HG03103 (cell line): ENCODE results near the gene FERD3L.
"Not testable (repeated sequence)": the region's sequence is repeated elsewhere in the genome, so short reads cannot be mapped to it uniquely, and the experiment has no call there.

Source experiments
- ATAC-seq: cut with Tn5 transposase; IDR thresholded peaks from one replicate; pipeline ENCODE4 v1.9.1; 2021; ENCODE audit warnings: low read depth; ENCODE audit not compliant: unreplicated experiment

The FERD3L gene, protein sequence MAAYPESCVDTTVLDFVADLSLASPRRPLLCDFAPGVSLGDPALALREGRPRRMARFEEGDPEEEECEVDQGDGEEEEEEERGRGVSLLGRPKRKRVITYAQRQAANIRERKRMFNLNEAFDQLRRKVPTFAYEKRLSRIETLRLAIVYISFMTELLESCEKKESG

DNA sequence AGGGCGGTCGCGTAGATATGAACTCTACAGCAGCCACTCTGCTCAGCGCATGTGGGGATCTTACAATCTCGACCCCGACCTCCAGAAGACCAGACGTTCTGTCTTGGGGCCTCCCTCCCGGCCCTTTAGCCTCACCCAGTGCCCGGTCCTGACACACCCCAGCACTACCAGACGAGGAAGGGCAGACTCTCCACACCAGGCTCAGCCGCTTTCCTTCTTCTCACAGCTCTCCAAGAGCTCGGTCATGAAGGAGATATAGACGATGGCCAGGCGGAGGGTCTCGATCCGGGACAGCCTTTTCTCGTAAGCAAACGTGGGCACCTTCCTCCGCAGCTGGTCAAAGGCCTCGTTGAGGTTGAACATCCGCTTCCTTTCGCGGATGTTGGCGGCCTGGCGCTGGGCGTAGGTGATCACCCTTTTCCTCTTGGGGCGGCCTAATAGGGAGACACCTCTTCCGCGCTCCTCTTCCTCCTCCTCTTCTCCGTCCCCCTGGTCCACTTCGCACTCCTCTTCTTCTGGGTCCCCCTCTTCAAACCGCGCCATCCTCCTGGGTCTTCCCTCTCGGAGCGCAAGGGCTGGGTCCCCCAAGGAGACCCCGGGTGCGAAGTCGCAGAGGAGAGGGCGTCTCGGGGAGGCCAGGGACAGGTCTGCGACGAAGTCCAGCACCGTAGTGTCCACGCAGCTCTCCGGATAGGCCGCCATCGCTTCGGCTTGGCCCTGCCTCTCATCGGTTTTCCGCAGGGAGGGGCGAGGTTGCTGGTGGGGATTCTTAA is at the start of gene FERD3L:
TSS of gene FERD3L (minus strand) at position 761 of the 773 bp plus-strand sequence. CDS start at position 702, 59 bp downstream.
- ATAC-seq: no peak

DNA sequence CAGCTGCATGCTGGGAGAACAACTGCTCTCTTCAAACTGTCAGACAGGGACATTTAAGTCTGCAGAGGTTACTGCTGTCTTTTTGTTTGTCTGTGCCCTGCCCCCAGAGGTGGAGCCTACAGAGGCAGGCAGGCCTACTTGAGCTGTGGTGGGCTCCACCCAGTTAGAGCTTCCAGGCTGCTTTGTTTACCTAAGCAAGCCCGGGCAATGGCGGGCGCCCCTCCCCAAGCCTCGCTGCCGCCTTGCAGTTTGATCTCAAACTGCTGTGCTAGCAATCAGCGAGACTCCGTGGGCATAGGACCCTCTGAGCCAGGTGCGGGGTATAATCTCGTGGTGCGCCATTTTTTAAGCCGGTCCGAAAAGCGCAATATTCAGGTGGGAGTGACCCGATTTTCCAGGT is 49.2 kb upstream of the FERD3L start:
- not testable (repeated sequence) for ATAC-seq

DNA sequence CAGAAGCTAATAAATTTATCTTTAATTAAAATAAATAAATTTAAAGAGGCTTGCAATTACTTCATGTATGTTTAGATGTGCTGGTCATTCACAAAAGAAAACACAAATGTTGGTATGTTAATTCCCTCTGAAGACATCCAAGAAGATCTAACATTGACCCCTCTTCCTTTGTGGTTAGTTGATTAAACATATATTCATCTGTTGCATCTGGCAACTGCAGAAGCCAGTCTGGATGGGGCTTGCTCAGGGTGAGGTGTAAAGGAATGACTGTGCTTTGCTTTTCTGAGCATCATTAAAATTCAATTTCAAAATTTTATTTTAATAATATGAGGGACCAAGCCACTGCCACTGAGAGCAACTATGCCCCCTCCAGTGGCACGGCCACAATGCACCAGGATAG is 36.4 kb upstream of the FERD3L start:
- ATAC-seq: no peak

DNA sequence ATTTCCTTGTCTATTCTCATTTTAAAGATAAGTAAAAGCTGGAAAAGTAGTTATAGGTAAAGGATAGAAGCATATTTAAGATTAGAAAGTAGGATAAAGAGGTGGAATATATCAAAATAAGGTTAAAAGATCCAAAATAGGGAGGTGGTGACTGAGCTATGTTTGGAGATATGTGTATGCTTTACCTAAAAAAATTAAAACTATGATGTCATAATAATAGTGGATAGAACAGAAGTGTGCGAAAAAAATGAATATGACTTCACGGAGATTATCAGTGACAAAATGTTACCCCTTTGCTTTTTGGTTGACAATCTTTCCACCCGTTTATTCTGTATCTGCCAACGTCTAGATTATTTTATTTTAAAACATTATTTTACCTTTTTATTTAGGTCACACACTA is 33.4 kb upstream of the FERD3L start:
- ATAC-seq: no peak

DNA sequence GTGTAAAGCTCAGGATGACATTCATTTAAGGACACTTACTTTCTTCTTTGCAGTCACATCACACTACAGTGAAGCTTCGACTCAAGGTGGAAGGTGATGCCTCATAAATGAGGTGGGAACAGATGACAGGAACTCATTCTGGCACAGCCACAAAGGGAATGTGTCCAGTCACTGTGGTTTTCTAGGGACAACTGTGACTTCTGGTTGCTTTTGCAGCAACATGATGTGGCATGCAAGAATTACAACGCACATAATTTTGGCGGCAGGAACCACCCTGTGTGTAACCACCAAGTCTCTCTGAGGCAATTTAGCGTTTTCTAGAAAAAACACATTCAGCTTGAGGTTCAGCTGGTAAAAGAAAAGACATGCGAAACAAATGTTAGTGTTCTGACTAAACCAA is 32.0 kb upstream of the FERD3L start:
- ATAC-seq: no peak

DNA sequence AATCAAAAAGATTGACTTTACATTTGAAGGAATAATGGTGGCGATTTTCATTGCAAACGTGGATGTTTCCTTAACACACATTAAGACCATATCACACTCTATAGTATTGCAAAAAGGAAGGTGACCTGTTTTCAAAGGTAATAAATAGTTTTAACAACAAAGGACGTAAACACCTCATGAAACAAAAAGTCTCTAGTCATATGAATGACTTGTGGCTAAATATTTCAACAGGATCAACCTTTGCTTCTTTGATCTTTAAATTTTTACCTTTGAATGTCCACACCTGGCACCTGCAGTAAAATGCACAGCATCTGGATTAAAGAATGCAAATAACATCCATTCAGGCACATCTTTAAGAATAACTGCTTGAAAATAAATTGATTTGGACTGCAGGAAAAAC is 30.0 kb upstream of the FERD3L start:
- no peak for ATAC-seq

DNA sequence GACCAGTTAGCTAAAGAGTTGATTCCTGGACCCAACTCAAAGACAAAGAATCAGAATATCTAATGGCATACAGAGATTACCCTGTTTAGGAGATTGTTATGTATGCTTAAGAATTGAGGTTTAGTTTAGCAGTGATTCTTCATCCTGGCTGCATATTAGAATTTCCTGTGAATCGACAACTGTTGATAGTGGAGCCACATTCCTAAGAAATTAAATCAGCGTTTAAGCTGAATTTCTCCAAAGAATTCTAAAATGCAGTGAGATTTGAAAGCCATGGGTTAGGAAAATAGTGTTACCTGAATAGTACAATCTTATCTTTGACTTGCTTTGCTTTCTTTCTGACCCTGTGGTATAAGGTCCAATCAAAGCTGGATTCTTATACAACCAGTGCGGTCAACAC is 16.4 kb upstream of the FERD3L start:
- no peak for ATAC-seq

DNA sequence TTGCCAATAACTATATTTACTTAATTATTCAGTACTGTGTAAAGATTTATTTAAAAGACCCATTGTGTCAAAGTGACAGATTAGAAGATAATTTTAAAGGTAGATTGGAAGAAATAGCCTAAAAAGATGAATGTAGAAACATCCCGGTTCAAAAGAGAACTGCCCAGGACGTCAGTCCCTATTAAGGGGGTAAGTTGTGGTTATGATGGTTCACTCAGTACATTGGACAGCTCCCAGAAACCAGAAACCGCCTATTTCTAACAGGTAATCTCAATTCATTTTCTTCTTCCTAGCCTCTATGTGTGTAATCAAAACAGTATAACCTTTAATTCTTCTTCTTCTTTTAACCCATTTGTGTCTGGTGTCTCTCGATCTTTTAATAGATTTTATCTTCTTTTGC is 1.5 kb upstream of the FERD3L start:
- no peak for ATAC-seq

DNA sequence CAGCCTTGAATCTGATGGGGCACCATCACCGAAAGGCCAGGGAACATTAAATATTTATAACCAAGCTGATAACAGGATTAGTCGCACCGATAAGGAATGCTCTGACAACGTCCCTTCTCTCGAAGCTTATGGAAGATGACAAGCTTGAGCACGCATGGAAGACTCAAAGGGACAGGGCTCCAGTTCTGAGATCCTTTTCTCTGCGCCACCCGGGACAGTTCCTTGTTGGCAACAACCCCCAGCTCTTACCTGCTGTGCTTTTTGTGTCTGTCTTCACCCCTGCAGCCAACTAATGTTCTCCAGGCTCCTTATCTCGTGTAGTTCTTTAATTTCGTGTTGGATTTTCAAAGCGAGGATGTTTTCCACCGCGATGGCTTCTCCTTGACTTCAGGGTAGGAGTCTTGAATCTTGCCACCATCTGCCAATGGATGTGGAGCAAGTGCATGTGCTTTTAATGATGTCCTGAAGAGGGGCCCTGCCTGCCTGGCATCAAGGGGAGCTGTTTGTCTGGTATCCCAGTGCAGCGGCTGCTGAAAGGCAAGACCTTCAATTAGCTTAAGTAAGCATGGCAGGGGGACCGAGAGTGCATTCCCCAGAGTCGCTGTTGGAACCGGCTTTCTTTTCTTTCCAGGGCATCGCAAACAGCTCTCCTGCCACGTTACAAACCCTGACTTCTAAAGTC is 354 bp upstream of the FERD3L start:
- ATAC-seq: no peak

DNA sequence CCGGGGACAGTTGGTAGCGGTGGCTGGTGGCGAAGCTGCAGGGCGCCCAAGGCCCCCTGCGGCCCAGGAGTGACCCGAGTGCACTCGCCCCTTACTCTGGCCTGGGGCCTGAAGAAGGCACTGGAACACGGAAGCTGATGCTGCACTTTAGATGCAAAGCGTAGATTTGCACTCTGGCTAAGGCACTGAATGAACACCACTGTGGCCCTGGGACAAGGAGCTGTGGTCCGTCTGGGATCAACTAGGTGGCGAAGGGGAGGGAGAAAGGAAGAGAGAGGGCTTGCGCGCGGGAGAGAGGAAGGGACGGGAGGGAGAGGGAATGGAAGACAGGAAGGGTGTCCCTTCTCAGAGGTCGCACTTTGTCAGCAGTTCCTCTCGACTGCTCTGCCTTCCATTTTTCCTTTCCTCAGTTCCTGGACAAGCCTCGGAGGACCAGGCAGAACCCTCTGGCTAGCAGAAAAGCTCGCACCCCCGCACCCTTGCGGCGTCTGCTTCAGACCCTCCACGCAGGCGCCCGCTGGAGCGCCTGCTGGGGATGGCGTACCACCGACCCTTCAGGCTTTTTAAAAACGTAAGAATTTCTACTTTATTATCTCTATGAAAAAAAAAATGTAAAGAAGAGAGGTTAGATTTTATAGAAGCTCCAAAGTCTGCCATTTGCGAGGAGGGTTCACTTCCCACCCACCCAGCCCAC is 1.2 kb downstream of the FERD3L start:
- no peak for ATAC-seq

DNA sequence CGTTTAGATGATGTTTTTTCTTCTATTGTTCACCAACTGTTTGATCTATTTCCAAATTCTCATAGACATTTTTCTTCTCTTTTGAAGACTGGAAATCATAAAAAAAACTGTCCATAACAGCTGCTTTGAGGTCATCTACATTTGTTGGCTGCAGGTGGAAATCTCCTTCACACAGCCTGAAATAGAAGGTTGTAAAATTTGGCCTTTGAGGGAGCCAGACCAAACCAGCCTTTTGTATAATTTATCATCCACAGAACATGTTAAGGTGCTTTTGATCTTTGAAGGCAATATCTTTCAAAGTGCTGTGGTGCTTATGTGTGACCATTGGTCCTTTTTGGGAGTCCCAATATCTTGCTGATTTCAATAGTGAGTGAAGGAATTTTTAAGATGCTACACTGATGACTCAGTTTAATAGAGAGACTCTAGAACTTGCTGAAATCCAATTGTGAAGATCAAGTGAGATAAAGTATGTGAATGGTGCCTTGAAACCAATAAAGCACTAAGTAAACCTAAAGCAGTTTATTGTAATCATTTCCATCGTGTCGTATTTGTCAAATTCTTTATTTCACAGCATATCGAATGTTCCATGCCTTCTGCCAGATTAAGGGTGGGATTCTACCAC is 5.4 kb downstream of the FERD3L start:
- ATAC-seq: no peak

DNA sequence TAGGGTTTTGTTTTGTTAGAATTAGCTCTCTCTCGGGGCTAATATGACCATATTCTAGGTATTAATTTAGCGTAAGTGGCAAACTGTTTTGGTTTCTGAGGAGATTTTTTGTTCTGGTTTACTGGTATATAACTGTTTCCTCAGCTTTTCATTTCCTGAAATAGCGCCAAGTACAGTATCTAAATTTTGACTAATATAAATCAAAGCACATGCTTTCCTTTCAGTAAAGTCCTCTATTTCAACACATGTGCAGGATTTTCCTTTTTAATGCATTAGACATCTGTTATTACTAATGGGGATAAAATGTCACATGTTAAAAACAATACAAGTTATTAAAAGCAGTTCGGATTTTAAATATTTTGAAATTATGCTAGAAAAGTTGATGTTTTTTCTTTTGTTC is 11.3 kb downstream of the FERD3L start:
- ATAC-seq: no peak

DNA sequence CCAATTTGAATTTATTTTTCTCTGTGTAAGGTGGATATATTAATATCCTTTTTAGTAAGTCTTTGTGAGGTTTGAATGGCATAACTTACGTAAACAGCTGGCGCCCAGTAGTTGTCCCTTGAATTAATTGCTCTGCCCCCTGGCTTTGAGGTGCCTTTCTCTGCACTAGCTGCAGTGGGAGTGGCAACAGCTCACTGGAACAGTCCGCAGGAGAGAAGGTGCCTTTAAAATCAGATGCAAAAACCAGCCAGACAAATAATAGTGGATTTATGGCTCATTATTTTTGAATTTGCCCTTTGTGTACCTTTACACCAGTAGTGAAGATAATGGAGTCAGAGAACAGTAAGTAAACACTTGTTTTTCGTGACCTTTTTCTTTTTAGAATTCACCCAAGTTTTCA is 11.8 kb downstream of the FERD3L start:
- ATAC-seq: no peak

DNA sequence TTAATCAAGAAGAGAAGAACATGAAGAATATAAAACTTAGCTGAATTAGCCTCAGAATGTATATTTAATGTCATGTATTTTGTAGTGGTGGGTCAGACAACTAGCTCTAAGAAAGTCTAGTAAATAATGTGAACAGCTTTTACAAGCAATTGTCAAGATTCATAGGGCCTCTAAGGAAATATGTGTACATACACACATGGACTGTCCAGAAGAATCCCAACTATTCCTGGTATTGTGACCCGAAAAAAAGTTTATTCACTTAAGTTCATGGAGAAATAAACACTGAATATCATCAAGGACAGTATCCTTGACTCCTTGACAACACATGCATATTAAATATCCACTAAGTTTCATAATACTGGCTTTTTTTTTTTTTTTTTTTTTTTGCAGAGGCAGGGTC is 16.4 kb downstream of the FERD3L start:
- ATAC-seq: no peak

DNA sequence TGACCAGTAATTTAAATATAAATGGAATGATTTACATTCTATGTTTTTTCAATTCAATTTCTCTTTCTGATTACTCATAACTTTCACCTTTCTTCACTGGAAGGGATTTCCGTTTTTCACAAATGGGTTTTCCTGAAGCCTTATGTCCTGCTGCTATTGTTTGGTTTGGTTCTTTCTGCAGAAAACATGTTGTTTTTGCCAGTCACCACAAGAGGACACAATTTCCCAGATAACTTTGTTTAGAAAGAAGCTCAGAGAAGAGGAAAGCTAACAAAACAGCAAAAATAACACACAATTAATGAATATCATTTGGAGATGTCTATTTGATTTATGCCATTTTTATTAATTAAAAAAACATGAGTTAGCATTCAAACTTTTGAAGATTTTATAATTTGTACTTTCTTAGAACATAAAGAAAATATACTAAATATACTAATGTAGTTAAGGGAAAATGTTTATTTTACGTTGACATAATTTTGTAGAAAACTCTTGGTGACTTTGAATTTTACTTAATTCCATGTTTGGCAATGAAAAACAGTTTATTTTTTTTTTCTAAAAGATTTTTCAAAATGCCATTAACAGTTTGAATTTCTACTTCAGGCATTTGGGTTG is 23.1 kb downstream of the FERD3L start:
- no peak for ATAC-seq

DNA sequence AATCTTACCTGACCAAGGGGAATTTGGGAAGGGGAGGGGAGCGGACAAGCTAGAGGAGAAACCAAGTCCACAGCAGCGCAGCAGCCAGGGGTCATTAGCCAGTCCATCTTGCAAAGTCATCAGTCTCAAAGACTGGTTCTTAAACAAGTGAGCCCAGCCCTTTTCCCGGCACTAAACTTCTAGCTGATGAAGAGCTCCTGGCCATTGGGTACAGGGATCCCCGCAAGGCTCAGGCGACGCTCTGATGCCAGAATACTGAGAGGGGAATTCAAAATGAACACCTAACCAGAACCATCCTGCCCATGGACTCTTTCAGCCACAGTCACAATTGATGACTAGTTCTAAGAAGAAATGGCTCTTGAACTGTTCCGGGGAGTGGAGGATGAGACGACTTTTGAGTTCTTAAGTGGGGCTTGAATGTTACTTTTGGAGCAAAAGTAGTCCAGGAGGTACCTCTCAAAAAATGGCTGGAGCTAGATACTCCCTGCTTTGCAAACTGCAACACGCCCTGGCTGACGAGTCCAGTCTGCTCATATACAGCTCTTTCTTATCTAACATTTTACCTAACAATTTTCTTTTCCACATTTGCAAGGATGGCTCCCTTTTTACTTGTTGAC is 25.2 kb downstream of the FERD3L start:
- ATAC-seq: no peak

DNA sequence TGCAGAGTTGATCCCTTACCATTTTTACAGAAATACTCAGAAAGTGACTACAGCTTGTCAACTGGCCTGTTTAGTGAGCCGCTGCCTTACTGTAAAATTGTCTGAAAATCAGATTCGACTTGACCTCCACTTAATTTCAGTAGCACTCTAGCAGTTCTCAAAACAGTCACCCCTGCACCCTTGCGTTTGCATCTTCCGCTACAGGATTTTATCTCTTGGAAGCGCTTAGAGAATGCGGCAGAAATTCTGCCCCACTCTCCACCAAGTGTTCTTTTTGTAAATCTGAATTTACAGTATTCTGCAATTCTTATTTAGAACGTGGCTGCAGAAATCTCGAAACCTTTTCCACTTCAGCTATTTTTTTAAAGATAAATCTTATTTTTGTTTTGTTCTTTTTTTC is 25.8 kb downstream of the FERD3L start:
- no peak for ATAC-seq

DNA sequence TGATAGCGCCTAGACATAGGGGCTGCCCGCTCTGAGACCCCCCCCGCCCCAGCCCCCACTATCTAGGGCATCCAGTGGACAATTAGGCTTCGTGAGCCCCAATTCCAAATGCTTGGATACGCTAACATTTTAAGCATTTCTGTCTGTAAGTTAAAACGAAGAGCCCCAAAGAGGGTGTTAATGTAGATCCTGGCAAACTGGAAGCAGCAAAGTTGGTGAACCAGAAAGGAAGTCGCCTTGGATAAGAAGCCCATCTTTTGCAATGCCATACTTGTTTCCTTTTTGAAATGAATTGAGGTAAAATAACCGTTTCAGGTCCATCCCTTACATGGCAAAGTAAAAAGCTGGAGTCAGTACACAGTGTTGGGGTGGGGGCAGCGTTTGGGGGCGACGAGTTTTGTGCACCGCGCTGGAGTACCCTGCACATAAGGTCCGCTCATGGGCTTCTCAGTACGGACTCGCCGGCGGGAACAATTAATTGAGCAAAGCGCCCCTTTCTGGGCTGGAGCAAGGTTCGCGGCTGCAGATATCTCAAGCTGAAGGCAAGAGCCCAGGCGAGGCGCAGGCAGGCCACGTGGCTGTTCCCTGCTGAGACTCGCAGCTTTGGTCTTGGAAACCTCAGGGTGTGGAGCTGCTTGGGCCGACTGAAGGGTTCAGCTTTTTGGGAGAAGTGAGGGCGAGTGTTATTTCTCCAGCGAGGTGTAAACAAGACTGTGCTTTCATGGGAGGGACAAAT is 26.4 kb downstream of the FERD3L start:
- no peak for ATAC-seq

DNA sequence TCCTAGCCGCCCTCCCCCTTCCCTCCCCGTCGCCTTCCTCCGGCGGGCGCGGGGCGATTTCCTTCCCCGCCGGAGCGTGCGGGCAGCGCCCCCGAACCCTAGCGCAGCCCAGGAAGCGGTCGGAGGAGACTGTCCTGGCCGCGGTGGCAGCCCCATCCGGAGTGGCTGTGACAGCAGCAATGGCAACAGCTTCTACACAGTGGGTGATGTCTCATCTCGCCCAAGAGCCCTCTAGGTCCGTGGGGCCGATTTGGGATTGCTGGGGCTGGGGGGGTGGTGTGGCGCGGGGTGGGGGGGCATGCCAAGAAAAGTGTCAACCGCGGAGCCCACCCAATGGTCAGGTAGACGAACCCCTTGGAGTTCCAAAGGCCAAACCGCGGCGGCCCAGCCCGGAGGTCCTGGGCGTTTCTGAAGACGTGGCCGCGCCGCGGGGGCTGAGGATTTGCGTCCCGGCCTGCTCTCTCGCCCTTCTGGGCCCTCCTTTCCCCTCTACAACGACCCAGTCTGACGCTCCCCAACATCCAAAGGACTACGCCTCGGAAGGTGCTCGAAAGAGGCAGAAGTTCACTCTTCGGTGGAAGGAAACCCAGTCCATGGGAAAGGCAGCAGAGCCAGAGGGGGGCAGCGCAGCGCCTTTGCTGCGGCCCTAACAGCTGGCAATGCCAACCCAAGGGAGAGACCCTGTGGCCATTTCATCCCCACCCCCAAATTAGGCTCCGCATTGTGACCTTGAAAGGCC is 27.2 kb downstream of the FERD3L start:
- ATAC-seq: no peak
